A673 (cell line): Measurements from ENCODE around the gene CCNB3.
"Not testable (repeated sequence)": the region's sequence is repeated elsewhere in the genome, so short reads cannot be mapped to it uniquely, and the experiment has no call there.

Experiments used
- CTCF ChIP-seq: fragments of 300-800, 200-600 bp; sonication (generic); conservative IDR thresholded peaks from 2 replicates; pipeline ENCODE4 v1.5.1; 2017; ENCODE audit warnings: low read depth, mild to moderate bottlenecking, antibody characterized with exemption, low read length, moderate library complexity, mixed read lengths
- EZH2 ChIP-seq: fragments of 200-600 bp; sonication (generic); IDR thresholded peaks from 2 replicates; pipeline ENCODE4 v1.6.1; 2017; ENCODE audit warnings: borderline replicate concordance, low read depth, mild to moderate bottlenecking, mixed read lengths, antibody characterized with exemption, low read length; ENCODE audit not compliant: poor library complexity, severe bottlenecking

- peak; percentile 44 for TF ChIP-seq CTCF
- TF ChIP-seq EZH2: not testable (repeated sequence)
Observed at GRCh38 chrX:50332668-50333067, 128.1 kb downstream of the CCNB3 start.
